GM12878 (cell line): ENCODE data around the gene TCTN1. TPM values are rescaled to one million over a fixed set of nuclear protein-coding genes. Genes with fewer than 3 reads are reported as not detected.

Experiments
- BHLHE40 ChIP-seq, 2 experiments: fragments of 450-650 bp in 1 of 2; IDR thresholded peaks; 2 replicates each; pipeline ENCODE4 v1.6.1; 2011 to 2017; ENCODE audit warnings: low read depth in 2 of 2, borderline replicate concordance in 1 of 2, improper control_type of control experiment in 1 of 2, low read length in 1 of 2, mild to moderate bottlenecking in 1 of 2
- CBX3 ChIP-seq: fragments of 200-600 bp; sonication (generic); IDR thresholded peaks from 2 replicates; pipeline ENCODE4 v1.6.1; 2016; ENCODE audit warnings: low read depth, borderline replicate concordance
- CREB1 ChIP-seq: IDR thresholded peaks from 2 replicates; pipeline ENCODE4 v1.6.1; 2012; ENCODE audit warnings: low read depth, mild to moderate bottlenecking, inconsistent platforms
- HDAC2 ChIP-seq: fragments of 200-600 bp; sonication (generic); IDR thresholded peaks from 2 replicates; pipeline ENCODE4 v1.6.1; 2017
- IKZF1 ChIP-seq: fragments of 450-650 bp; conservative IDR thresholded peaks from 2 replicates; pipeline ENCODE4 v1.6.1; 2017; ENCODE audit warnings: antibody characterized with exemption, mild to moderate bottlenecking
- JUND ChIP-seq: IDR thresholded peaks from 2 replicates; pipeline ENCODE4 v1.6.1; 2012; ENCODE audit warnings: low read depth, mild to moderate bottlenecking, low read length, improper control_type of control experiment, moderate library complexity
- MEF2B ChIP-seq: fragments of 450-650 bp; IDR thresholded peaks from 2 replicates; pipeline ENCODE4 v1.6.1; 2018; ENCODE audit warnings: mild to moderate bottlenecking, moderate library complexity; ENCODE audit not compliant: partially characterized antibody, poor library complexity, severe bottlenecking
- POU2F2 ChIP-seq: IDR thresholded peaks from 3 replicates; pipeline ENCODE4 v1.6.1; 2011; ENCODE audit warnings: low read depth, mild to moderate bottlenecking, low read length, borderline replicate concordance
- RUNX3 ChIP-seq: IDR thresholded peaks from 2 replicates; pipeline ENCODE4 v1.6.1; 2012; ENCODE audit warnings: low read length, inconsistent platforms
- SP1 ChIP-seq: IDR thresholded peaks from one replicate; pipeline ENCODE4 v1.6.1; 2011; ENCODE audit warnings: low read depth, low read length
- ZNF207 ChIP-seq: fragments of 450-650 bp; IDR thresholded peaks from 2 replicates; pipeline ENCODE4 v1.6.1; 2014; ENCODE audit warnings: antibody characterized with exemption, mild to moderate bottlenecking, borderline replicate concordance
- polyA plus RNA-seq, 11 experiments: library from polyadenylated mRNA; depleted of rRNA in 4 of 11; unstranded in 6 of 11; stranded (reverse) in 5 of 11; fragments of >200 nt; fragmentation: Nextera tagmentation in 4 of 11; fragmentation: Illumina TruSeq in 1 of 11; extraction: Ambion mirVana in 4 of 11; extraction: Trizol in 1 of 11; gene quantifications; 1 replicate in 1 of 11; 2 replicates in 10 of 11; pipeline versions ENCODE4 v1.2.1 to v1.2.3, GENCODE V29; 2011 to 2016; ENCODE audit warnings: inconsistent platforms in 2 of 11, missing spikeins in 2 of 11, low read depth in 1 of 11
- total RNA-seq, 4 experiments: library from RNA; depleted of rRNA in 3 of 4; stranded (reverse); fragments of >200 nt in 3 of 4; fragmentation: Illumina TruSeq in 1 of 4; extraction: Trizol in 1 of 4; gene quantifications; 2 replicates each; pipeline versions ENCODE4 v1.2.1 to v1.2.3, GENCODE V29; 2013 to 2021
- TF ChIP-seq, protein P1 (sequence below): IDR thresholded peaks from 2 replicates; pipeline ENCODE4 v1.6.1; 2012; ENCODE audit warnings: improper control_type of control experiment, low read depth, low read length; ENCODE audit not compliant: insufficient replicate concordance
- TF ChIP-seq, protein P2 (sequence below): IDR thresholded peaks from 2 replicates; pipeline ENCODE4 v1.6.1; 2011; ENCODE audit warnings: low read depth, mild to moderate bottlenecking, low read length, moderate library complexity, borderline replicate concordance; ENCODE audit errors: extremely low read depth
- TF ChIP-seq, protein P3 (sequence below): IDR thresholded peaks from 2 replicates; pipeline ENCODE4 v1.6.1; 2012; ENCODE audit warnings: low read depth, low read length, improper control_type of control experiment
- TF ChIP-seq, protein P4 (sequence below): fragments of 150-350 bp; IDR thresholded peaks from 2 replicates; pipeline ENCODE4 v1.6.1; 2014; ENCODE audit warnings: mild to moderate bottlenecking, low read depth, low read length
- TF ChIP-seq, protein P5 (sequence below): fragments of 150-350 bp; IDR thresholded peaks from 2 replicates; pipeline ENCODE4 v1.6.1; 2016; ENCODE audit warnings: low read depth, low read length

TCTN1 gene
- total and polyA plus RNA-seq, 10 of the 15 experiments (the other 5 are each of a cell fraction or from before 2014, with no cell fraction given), result 8.8 to 23.5 (median 15.3) TPM

DNA sequence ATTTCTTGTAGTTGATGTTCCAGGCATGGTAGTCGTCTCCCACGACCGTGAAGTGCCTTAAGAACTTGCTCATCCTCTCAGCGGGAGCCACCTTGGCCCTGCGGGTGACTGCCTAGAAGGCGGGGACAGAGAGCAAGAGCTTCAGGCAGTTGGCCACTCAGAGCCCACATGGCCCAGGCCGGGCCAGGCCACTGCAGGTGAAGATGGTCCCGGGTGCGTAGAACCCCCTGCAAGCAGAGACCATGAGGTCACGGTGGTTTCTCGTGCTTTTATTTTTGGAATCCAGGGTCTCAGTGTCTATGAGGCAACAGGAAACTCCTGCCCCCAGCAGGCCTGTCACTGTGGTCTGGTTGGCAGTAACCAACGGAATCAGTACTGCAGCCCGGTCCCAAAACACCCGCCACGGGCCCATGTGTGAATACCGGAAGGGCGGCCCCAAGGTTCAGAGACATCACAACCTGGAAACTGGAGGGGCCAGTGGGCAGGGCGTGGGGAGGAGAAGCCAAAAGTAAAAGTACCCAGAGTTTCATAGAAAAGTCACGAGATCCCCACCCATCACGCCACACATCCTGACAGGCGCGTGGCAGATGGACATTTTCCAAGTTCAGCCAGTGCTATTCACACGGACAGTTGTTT, 47.5 kb downstream of the TCTN1 start (continued):
- no peak for TF ChIP-seq JUND
- TF ChIP-seq HDAC2, result no peak
- TF ChIP-seq, protein P1, sequence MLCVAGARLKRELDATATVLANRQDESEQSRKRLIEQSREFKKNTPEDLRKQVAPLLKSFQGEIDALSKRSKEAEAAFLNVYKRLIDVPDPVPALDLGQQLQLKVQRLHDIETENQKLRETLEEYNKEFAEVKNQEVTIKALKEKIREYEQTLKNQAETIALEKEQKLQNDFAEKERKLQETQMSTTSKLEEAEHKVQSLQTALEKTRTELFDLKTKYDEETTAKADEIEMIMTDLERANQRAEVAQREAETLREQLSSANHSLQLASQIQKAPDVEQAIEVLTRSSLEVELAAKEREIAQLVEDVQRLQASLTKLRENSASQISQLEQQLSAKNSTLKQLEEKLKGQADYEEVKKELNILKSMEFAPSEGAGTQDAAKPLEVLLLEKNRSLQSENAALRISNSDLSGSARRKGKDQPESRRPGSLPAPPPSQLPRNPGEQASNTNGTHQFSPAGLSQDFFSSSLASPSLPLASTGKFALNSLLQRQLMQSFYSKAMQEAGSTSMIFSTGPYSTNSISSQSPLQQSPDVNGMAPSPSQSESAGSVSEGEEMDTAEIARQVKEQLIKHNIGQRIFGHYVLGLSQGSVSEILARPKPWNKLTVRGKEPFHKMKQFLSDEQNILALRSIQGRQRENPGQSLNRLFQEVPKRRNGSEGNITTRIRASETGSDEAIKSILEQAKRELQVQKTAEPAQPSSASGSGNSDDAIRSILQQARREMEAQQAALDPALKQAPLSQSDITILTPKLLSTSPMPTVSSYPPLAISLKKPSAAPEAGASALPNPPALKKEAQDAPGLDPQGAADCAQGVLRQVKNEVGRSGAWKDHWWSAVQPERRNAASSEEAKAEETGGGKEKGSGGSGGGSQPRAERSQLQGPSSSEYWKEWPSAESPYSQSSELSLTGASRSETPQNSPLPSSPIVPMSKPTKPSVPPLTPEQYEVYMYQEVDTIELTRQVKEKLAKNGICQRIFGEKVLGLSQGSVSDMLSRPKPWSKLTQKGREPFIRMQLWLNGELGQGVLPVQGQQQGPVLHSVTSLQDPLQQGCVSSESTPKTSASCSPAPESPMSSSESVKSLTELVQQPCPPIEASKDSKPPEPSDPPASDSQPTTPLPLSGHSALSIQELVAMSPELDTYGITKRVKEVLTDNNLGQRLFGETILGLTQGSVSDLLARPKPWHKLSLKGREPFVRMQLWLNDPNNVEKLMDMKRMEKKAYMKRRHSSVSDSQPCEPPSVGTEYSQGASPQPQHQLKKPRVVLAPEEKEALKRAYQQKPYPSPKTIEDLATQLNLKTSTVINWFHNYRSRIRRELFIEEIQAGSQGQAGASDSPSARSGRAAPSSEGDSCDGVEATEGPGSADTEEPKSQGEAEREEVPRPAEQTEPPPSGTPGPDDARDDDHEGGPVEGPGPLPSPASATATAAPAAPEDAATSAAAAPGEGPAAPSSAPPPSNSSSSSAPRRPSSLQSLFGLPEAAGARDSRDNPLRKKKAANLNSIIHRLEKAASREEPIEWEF, result no peak
- peak; percentile 62; the same call in 1 of the 2 replicates for TF ChIP-seq ZNF207
- peak; percentile 94 to 95 for TF ChIP-seq BHLHE40 (IDR thresholded peaks at IDR 0.05; ENCODE audit: borderline replicate concordance in 1 of 2, low read depth in 2 of 2, low read length in 1 of 2)
- peak; percentile 96 for TF ChIP-seq CREB1
- TF ChIP-seq MEF2B, result peak; percentile 95
- TF ChIP-seq, protein P2, sequence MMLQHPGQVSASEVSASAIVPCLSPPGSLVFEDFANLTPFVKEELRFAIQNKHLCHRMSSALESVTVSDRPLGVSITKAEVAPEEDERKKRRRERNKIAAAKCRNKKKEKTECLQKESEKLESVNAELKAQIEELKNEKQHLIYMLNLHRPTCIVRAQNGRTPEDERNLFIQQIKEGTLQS, result 0 out of 2 replicates have a peak, but pooled peaks have one; percentile 17
- peak; percentile 98 for TF ChIP-seq RUNX3
- TF ChIP-seq, protein P3, sequence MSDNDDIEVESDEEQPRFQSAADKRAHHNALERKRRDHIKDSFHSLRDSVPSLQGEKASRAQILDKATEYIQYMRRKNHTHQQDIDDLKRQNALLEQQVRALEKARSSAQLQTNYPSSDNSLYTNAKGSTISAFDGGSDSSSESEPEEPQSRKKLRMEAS, result no peak; the same call in none of the 2 replicates
- TF ChIP-seq, protein P4, sequence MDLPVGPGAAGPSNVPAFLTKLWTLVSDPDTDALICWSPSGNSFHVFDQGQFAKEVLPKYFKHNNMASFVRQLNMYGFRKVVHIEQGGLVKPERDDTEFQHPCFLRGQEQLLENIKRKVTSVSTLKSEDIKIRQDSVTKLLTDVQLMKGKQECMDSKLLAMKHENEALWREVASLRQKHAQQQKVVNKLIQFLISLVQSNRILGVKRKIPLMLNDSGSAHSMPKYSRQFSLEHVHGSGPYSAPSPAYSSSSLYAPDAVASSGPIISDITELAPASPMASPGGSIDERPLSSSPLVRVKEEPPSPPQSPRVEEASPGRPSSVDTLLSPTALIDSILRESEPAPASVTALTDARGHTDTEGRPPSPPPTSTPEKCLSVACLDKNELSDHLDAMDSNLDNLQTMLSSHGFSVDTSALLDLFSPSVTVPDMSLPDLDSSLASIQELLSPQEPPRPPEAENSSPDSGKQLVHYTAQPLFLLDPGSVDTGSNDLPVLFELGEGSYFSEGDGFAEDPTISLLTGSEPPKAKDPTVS, result no peak
- TF ChIP-seq CBX3, result no peak
- peak; percentile 72 for TF ChIP-seq SP1
- TF ChIP-seq, protein P5, sequence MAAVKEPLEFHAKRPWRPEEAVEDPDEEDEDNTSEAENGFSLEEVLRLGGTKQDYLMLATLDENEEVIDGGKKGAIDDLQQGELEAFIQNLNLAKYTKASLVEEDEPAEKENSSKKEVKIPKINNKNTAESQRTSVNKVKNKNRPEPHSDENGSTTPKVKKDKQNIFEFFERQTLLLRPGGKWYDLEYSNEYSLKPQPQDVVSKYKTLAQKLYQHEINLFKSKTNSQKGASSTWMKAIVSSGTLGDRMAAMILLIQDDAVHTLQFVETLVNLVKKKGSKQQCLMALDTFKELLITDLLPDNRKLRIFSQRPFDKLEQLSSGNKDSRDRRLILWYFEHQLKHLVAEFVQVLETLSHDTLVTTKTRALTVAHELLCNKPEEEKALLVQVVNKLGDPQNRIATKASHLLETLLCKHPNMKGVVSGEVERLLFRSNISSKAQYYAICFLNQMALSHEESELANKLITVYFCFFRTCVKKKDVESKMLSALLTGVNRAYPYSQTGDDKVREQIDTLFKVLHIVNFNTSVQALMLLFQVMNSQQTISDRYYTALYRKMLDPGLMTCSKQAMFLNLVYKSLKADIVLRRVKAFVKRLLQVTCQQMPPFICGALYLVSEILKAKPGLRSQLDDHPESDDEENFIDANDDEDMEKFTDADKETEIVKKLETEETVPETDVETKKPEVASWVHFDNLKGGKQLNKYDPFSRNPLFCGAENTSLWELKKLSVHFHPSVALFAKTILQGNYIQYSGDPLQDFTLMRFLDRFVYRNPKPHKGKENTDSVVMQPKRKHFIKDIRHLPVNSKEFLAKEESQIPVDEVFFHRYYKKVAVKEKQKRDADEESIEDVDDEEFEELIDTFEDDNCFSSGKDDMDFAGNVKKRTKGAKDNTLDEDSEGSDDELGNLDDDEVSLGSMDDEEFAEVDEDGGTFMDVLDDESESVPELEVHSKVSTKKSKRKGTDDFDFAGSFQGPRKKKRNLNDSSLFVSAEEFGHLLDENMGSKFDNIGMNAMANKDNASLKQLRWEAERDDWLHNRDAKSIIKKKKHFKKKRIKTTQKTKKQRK, result no peak
- TF ChIP-seq IKZF1, result peak; percentile 94
- no peak; the same call in 2 of the 3 replicates for TF ChIP-seq POU2F2
